ENCODE data around the gene CCL2.

DNA sequence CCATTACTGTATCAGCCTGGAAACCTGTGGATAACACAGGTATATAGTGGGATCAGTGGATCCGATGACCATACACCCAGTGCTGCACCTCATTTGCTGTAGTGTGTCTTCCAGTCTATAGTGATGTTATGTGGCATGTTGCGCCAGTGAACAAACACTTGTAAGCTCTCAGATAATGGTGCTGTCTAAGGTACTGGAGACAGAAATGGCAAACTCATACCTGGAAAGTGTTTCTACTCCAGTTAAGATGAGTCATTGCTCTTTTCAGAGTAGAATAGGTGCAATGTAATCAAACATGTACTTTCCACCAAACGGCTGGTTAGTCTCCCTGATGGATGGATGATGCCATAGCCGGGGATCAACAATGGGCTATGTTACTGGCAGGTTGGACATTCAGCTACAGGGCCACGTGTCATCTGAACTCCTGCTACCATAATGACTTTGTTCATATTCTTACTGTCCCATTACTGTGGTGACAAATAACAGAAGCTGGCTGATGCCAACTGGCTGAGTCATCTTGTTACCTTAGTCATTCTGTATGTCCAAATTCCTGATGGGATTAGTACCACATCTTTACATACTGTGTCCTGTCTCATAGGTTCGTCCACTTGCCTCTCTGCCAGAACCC lies 36.8 kb downstream of the CCL2 start:
- TF ChIP-seq PATZ1 (CRISPR knock-in tag; IDR thresholded peaks at IDR 0.05; ENCODE audit: borderline replicate concordance) (no peak), CSRNP3 (CRISPR knock-in tag; IDR thresholded peaks at IDR 0.05) (no peak), ZNF70 (CRISPR knock-in tag; IDR thresholded peaks at IDR 0.05) (no peak), CREB5 (CRISPR knock-in tag; IDR thresholded peaks at IDR 0.05; ENCODE audit: low read depth) (no peak), OSR1 (CRISPR knock-in tag; IDR thresholded peaks at IDR 0.05) (no peak), RARB (CRISPR knock-in tag; IDR thresholded peaks at IDR 0.05) (no peak), POU6F1 (CRISPR knock-in tag; IDR thresholded peaks at IDR 0.05; ENCODE audit: borderline replicate concordance, low read depth) (no peak)

Measured in SK-N-SH treated with all-trans-retinoic acid at 6 μM for 48 hours (cell line).